ENCODE measurements around the gene ZNF740.

The ZNF740 gene

GRCh38 chr12:53187145-53187899 is 6.8 kb downstream of the ZNF740 start:
- Histone ChIP-seq H3K4me1 (ENCODE audit: control insufficient read depth in 1 of 2, insufficient read depth in 2 of 2, low read length in 2 of 2) (peaks cover 9 to 23% of the 10 kb centered on the region in 2 experiments), H3K4me3 (ENCODE audit: low read depth, low read length) (no peak overlapping the region), H3K27me3 (ENCODE audit: insufficient read depth, low read length) (no peaks in the 10 kb centered on the region), H2AK5ac (ENCODE audit: low read length) (no peak overlapping the region), H3K9me3 (ENCODE audit: insufficient read depth, low read depth, low read length) (peaks cover 5% of the 10 kb centered on the region), H3K4me2 (ENCODE audit: low read length) (no peak overlapping the region), H2BK12ac (ENCODE audit: low read length) (no peak overlapping the region), H3K36me3 (ENCODE audit: control insufficient read depth in 1 of 2, insufficient read depth in 2 of 2, low read length in 2 of 2) (peaks cover 27 to 47% of the 10 kb centered on the region in 2 experiments), H4K8ac (ENCODE audit: low read depth, low read length) (no peak overlapping the region), H2BK120ac (ENCODE audit: insufficient read depth, low read length, poor library complexity) (no peak overlapping the region), H2AFZ (ENCODE audit: insufficient read depth, low read length, poor library complexity) (no peak overlapping the region), H3K14ac (ENCODE audit: low read length) (no peak overlapping the region), H4K91ac (ENCODE audit: low read depth, low read length) (no peak overlapping the region), H3K9ac (ENCODE audit: low read length) (no peak overlapping the region), H3K27ac (ENCODE audit: low read depth, low read length) (peak overlapping the region; percentile 29), H3K4ac (ENCODE audit: low read depth, low read length) (no peak overlapping the region), H3K18ac (ENCODE audit: low read length) (no peak overlapping the region), H3K79me1 (ENCODE audit: low read length) (peaks cover 2% of the 10 kb centered on the region), H2BK5ac (ENCODE audit: low read depth, low read length, poor library complexity) (no peak overlapping the region), H4K12ac (ENCODE audit: low read depth, low read length) (no peak overlapping the region), H3K23ac (ENCODE audit: low read length) (no peak overlapping the region), H3K79me2 (ENCODE audit: control insufficient read depth, insufficient read depth, low read length, poor library complexity) (no peaks in the 10 kb centered on the region)
- DNase-seq, result peak; percentile 98 to 99
- WGBS (ENCODE audit: extremely low coverage, insufficient coverage, insufficient read length), result no CpG with 5 or more reads among the region's 15 CpGs

GRCh38 chr12:53190108-53190729 is 9.7 kb downstream of the ZNF740 start:
- no peak overlapping the region for H3K23ac ChIP-seq (ENCODE audit: low read length)
- peak in 1 of 2 donors; percentile 54 for DNase-seq
- peaks cover 1% of the 10 kb centered on the region for H3K27me3 ChIP-seq (ENCODE audit: insufficient read depth, low read length)
- no peak overlapping the region for H4K8ac ChIP-seq (ENCODE audit: low read depth, low read length)
- H3K27ac ChIP-seq (ENCODE audit: low read depth, low read length), result no peak overlapping the region
- H2BK5ac ChIP-seq (ENCODE audit: low read depth, low read length, poor library complexity), result no peak overlapping the region
- H3K4me2 ChIP-seq (ENCODE audit: low read length), result no peak overlapping the region
- H3K9me3 ChIP-seq (ENCODE audit: insufficient read depth, low read depth, low read length), result peaks cover 2% of the 10 kb centered on the region
- H2BK12ac ChIP-seq (ENCODE audit: low read length), result no peak overlapping the region
- no peak overlapping the region for H3K4me3 ChIP-seq (ENCODE audit: low read depth, low read length)
- H3K36me3 ChIP-seq (ENCODE audit: control insufficient read depth in 1 of 2, insufficient read depth in 2 of 2, low read length in 2 of 2), result peaks cover 18 to 31% of the 10 kb centered on the region in 2 experiments
- peaks cover 2% of the 10 kb centered on the region for H3K79me1 ChIP-seq (ENCODE audit: low read length)
- H4K91ac ChIP-seq (ENCODE audit: low read depth, low read length), result no peak overlapping the region
- no peak overlapping the region for H2AFZ ChIP-seq (ENCODE audit: insufficient read depth, low read length, poor library complexity)
- H3K18ac ChIP-seq (ENCODE audit: low read length), result no peak overlapping the region
- no peak overlapping the region for H4K12ac ChIP-seq (ENCODE audit: low read depth, low read length)
- no peak overlapping the region for H2AK5ac ChIP-seq (ENCODE audit: low read length)
- no peak overlapping the region for H3K4ac ChIP-seq (ENCODE audit: low read depth, low read length)
- no peak overlapping the region for H3K14ac ChIP-seq (ENCODE audit: low read length)
- no peaks in the 10 kb centered on the region for H3K79me2 ChIP-seq (ENCODE audit: control insufficient read depth, insufficient read depth, low read length, poor library complexity)
- H2BK120ac ChIP-seq (ENCODE audit: insufficient read depth, low read length, poor library complexity), result no peak overlapping the region
- peaks cover 9 to 19% of the 10 kb centered on the region in 2 experiments for H3K4me1 ChIP-seq (ENCODE audit: control insufficient read depth in 1 of 2, insufficient read depth in 2 of 2, low read length in 2 of 2)
- WGBS (ENCODE audit: extremely low coverage, insufficient coverage, insufficient read length), result no CpG with 5 or more reads among the region's 14 CpGs
- H3K9ac ChIP-seq (ENCODE audit: low read length), result no peak overlapping the region

DNA sequence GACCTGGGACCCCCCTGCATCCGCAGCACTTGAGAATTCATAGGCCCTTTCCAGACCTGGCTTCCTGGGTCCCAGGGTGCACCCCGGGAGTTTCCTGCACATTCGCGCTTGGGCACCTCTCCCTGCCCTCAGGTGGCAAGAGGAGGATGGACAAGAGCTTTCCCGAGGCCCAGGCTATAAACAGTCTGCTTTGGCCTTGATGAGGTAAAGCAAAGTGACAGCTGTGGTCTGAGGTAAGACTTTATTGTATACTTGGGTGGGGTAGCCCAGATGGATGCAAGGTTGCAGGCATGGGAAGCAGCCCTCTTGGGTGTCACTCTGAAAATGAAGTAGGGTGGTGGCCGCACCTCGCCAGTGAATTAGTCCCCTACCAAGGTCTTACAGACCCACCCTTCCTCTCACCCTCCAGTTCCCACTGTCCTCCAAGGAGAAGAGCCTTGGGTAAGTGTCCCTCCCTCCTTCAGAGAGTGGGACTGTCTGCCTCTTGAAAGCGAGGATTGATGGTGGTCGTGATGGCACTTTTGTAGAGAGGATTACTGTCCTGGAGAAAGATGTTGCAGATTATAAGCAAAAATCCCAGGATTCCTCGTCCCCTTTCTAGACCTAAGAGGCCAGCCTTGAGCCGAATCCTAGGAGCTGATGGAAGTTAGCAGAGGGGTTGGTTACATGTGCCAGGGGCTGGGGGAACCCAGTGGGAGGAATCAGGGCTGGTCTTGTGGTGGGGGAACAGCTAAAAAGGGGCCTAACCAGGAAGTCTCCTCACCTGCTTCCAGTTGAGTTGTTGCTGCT is 10.8 kb downstream of the ZNF740 start:
- Histone ChIP-seq H4K8ac (ENCODE audit: low read depth, low read length) (no peak overlapping the region), H3K9ac (ENCODE audit: low read length) (no peak overlapping the region), H3K4me1 (ENCODE audit: control insufficient read depth in 1 of 2, insufficient read depth in 2 of 2, low read length in 2 of 2) (peaks cover 5 to 12% of the 10 kb centered on the region in 2 experiments), H3K27ac (ENCODE audit: low read depth, low read length) (no peak overlapping the region), H4K12ac (ENCODE audit: low read depth, low read length) (no peak overlapping the region), H3K36me3 (ENCODE audit: control insufficient read depth in 1 of 2, insufficient read depth in 2 of 2, low read length in 2 of 2) (peaks cover 14 to 25% of the 10 kb centered on the region in 2 experiments), H3K4me3 (ENCODE audit: low read depth, low read length) (no peak overlapping the region), H3K4me2 (ENCODE audit: low read length) (no peak overlapping the region), H3K79me1 (ENCODE audit: low read length) (peaks cover 2% of the 10 kb centered on the region), H3K9me3 (ENCODE audit: insufficient read depth, low read depth, low read length) (peaks cover under 1% of the 10 kb centered on the region), H3K23ac (ENCODE audit: low read length) (no peak overlapping the region), H2AFZ (ENCODE audit: insufficient read depth, low read length, poor library complexity) (no peak overlapping the region), H2BK12ac (ENCODE audit: low read length) (no peak overlapping the region), H2AK5ac (ENCODE audit: low read length) (no peak overlapping the region), H2BK120ac (ENCODE audit: insufficient read depth, low read length, poor library complexity) (no peak overlapping the region), H2BK5ac (ENCODE audit: low read depth, low read length, poor library complexity) (no peak overlapping the region), H3K14ac (ENCODE audit: low read length) (no peak overlapping the region), H3K79me2 (ENCODE audit: control insufficient read depth, insufficient read depth, low read length, poor library complexity) (no peaks in the 10 kb centered on the region), H3K27me3 (ENCODE audit: insufficient read depth, low read length) (peaks cover 3% of the 10 kb centered on the region), H3K4ac (ENCODE audit: low read depth, low read length) (no peak overlapping the region), H3K18ac (ENCODE audit: low read length) (no peak overlapping the region), H4K91ac (ENCODE audit: low read depth, low read length) (no peak overlapping the region)
- no peak for DNase-seq
- no CpG with 5 or more reads among the region's 11 CpGs for WGBS (ENCODE audit: extremely low coverage, insufficient coverage, insufficient read length)

DNA sequence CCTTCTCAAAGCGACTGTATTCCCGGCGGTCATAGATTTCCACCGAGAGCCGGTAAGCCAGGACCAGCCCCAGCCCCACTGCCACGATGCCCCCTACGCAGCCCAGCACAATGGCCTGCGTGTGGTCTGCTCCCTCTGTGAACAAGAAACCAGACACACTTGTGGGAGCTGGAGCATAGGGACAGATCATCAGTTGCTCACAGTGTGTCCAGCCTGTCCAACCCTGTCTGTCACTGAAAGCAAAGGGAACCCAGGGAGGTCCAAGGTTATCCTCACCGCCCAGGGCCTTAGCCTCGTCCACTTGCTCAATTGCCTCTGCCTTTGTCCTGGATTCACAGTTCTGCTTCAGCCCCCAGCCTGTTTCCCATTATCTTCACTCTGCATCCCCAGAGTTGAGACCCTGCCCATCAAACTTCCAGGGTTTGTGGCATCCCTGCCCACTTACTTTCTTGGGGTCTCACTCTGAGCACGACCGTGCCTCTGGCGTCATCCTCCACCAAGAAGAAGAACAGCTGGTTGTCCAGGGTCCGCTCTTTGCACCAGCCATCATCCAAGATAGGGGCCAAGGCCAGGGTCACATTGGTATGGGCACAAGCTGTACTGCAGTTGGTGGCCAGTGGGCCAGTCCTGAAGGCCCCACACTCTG is 11.5 kb downstream of the ZNF740 start:
- no peak for DNase-seq
- Histone ChIP-seq H3K27ac (ENCODE audit: low read depth, low read length) (no peak overlapping the region), H3K36me3 (ENCODE audit: control insufficient read depth in 1 of 2, insufficient read depth in 2 of 2, low read length in 2 of 2) (peaks cover 12 to 22% of the 10 kb centered on the region in 2 experiments), H3K79me1 (ENCODE audit: low read length) (no peaks in the 10 kb centered on the region), H3K79me2 (ENCODE audit: control insufficient read depth, insufficient read depth, low read length, poor library complexity) (no peaks in the 10 kb centered on the region), H2BK5ac (ENCODE audit: low read depth, low read length, poor library complexity) (no peak overlapping the region), H2BK12ac (ENCODE audit: low read length) (no peak overlapping the region), H4K91ac (ENCODE audit: low read depth, low read length) (no peak overlapping the region), H2AK5ac (ENCODE audit: low read length) (no peak overlapping the region), H3K23ac (ENCODE audit: low read length) (no peak overlapping the region), H3K9ac (ENCODE audit: low read length) (no peak overlapping the region), H3K9me3 (ENCODE audit: insufficient read depth, low read depth, low read length) (no peaks in the 10 kb centered on the region), H3K4me2 (ENCODE audit: low read length) (no peak overlapping the region), H3K27me3 (ENCODE audit: insufficient read depth, low read length) (peaks cover 3% of the 10 kb centered on the region), H3K4ac (ENCODE audit: low read depth, low read length) (no peak overlapping the region), H3K4me3 (ENCODE audit: low read depth, low read length) (no peak overlapping the region), H3K14ac (ENCODE audit: low read length) (no peak overlapping the region), H4K12ac (ENCODE audit: low read depth, low read length) (no peak overlapping the region), H4K8ac (ENCODE audit: low read depth, low read length) (no peak overlapping the region), H2BK120ac (ENCODE audit: insufficient read depth, low read length, poor library complexity) (no peak overlapping the region), H3K18ac (ENCODE audit: low read length) (no peak overlapping the region), H2AFZ (ENCODE audit: insufficient read depth, low read length, poor library complexity) (no peak overlapping the region), H3K4me1 (ENCODE audit: control insufficient read depth in 1 of 2, insufficient read depth in 2 of 2, low read length in 2 of 2) (peaks cover 3 to 9% of the 10 kb centered on the region in 2 experiments)
- WGBS (ENCODE audit: extremely low coverage, insufficient coverage, insufficient read length), result no CpG with 5 or more reads among the region's 14 CpGs
